ENCODE data around the gene ZNF574. TPM values are rescaled to one million over a fixed set of nuclear protein-coding genes. Genes with fewer than 3 reads are reported as not detected.

The ZNF574 gene
- total RNA-seq, 1 experiment from 2014 or later, result 35.6 TPM

DNA sequence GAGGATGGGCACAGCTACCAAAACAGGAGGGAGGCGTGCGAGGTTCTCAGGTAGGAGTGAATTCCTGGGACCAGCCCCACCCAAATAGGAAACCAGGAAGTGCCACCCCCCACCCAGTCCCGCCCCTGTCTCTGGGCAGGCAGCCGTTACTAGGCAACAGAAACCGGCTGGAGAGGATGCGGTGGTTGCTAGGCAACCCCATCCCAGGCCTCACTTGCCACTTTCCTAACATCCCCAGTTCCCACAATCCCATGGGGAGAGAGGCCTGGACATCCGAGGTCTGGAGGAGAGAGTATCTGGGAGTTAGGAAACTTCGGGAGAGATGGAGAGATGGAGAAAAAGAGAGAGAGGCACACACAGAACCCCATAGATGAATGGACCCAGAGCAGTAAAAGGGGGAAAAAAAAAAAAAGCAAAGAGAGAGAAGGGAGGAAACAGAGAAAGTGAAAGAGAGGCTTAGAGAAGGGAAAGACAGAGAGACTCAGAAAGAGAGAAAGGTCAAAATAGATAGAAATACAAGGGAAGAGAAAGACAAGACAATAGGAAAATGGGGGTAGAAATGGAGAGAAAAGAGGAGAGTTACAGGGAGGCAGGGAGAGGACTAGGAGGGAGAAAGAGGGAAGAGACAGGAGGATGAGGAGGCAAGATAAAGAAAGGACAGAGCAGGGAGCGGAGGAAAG, 9.8 kb upstream of the ZNF574 start:
- no peak overlapping the region for H4K5ac ChIP-seq (ENCODE audit: insufficient read length, low read depth, low read length)
- no peaks in the 10 kb centered on the region for H3K9me3 ChIP-seq (ENCODE audit: control insufficient read depth, low read depth, low read length)
- no peaks in the 10 kb centered on the region for H3K79me1 ChIP-seq (ENCODE audit: insufficient read depth, low read depth, low read length, poor library complexity, severe bottlenecking)
- peaks cover 16% of the 10 kb centered on the region for H3K23me2 ChIP-seq (ENCODE audit: insufficient read length, low read depth, low read length, poor library complexity, severe bottlenecking)
- H3K56ac ChIP-seq (ENCODE audit: insufficient read length, low read depth, low read length), result no peak overlapping the region
- no peak overlapping the region for H2AK5ac ChIP-seq (ENCODE audit: insufficient read length, low read length)
- no peak overlapping the region for H3K4me2 ChIP-seq (ENCODE audit: insufficient read depth, insufficient read length, low read length)
- no peak overlapping the region for H3K27ac Mint-ChIP-seq
- H3K27me3 Mint-ChIP-seq (ENCODE audit: low read depth), result no peaks in the 10 kb centered on the region; the same call in 1 of the 2 replicates
- peak; percentile 68 for DNase-seq
- H3K18ac ChIP-seq (ENCODE audit: insufficient read length, low read depth, low read length), result no peak overlapping the region
- TF ChIP-seq, protein P1, sequence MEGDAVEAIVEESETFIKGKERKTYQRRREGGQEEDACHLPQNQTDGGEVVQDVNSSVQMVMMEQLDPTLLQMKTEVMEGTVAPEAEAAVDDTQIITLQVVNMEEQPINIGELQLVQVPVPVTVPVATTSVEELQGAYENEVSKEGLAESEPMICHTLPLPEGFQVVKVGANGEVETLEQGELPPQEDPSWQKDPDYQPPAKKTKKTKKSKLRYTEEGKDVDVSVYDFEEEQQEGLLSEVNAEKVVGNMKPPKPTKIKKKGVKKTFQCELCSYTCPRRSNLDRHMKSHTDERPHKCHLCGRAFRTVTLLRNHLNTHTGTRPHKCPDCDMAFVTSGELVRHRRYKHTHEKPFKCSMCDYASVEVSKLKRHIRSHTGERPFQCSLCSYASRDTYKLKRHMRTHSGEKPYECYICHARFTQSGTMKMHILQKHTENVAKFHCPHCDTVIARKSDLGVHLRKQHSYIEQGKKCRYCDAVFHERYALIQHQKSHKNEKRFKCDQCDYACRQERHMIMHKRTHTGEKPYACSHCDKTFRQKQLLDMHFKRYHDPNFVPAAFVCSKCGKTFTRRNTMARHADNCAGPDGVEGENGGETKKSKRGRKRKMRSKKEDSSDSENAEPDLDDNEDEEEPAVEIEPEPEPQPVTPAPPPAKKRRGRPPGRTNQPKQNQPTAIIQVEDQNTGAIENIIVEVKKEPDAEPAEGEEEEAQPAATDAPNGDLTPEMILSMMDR (conservative IDR thresholded peaks at IDR 0.05), result no peak
- H2BK5ac ChIP-seq (ENCODE audit: insufficient read length, low read length), result no peak overlapping the region
- H3K4me1 ChIP-seq (ENCODE audit: insufficient read depth, low read length), result peaks cover 2% of the 10 kb centered on the region; the same call in 1 of the 2 replicates
- no peak overlapping the region for H3K4ac ChIP-seq (ENCODE audit: low read depth, low read length)
- H3K23ac ChIP-seq (ENCODE audit: insufficient read length, low read depth, low read length), result no peak overlapping the region
- no peak overlapping the region for H3K14ac ChIP-seq (ENCODE audit: insufficient read depth, low read length)
- no CpG with 5 or more reads among the region's 9 CpGs for WGBS (ENCODE audit: extremely low coverage, insufficient read length, low lambda C conversion rate)
- H2BK15ac ChIP-seq (ENCODE audit: low read depth, low read length), result no peak overlapping the region
- H3K79me2 ChIP-seq (ENCODE audit: insufficient read depth, low read length), result peaks cover 3% of the 10 kb centered on the region; the same call in 1 of the 2 replicates
- no peak overlapping the region for H3K4me3 Mint-ChIP-seq
- no peak overlapping the region for H4K91ac ChIP-seq (ENCODE audit: insufficient read length, low read depth, low read length)
- H2AFZ ChIP-seq (ENCODE audit: low read length), result no peak overlapping the region
- no peak overlapping the region for H3K27ac ChIP-seq (ENCODE audit: insufficient read length, low read depth, low read length)
- peaks cover 26 to 42% (median 40%) of the 10 kb centered on the region in 3 experiments for H3K36me3 Mint-ChIP-seq (ENCODE audit: insufficient read depth in 1 of 3, low read depth in 3 of 3)
- no peaks in the 10 kb centered on the region for H3K9me3 Mint-ChIP-seq
- H4K20me1 ChIP-seq (ENCODE audit: control insufficient read depth, insufficient read depth, insufficient read length), result no peaks in the 10 kb centered on the region
- no peak overlapping the region for H2BK120ac ChIP-seq (ENCODE audit: low read depth, low read length, poor library complexity, severe bottlenecking)
- no peaks in the 10 kb centered on the region for H3K27me3 ChIP-seq (ENCODE audit: insufficient read depth, low read length)
- no peak overlapping the region for H4K8ac ChIP-seq (replicated peaks; ENCODE audit: insufficient read length, low read depth, low read length)
- H3K4me1 Mint-ChIP-seq, result peaks cover 9 to 11% of the 10 kb centered on the region in 2 experiments
- H3T11ph ChIP-seq (ENCODE audit: low read length), result no peak overlapping the region
- no peak overlapping the region for H2BK12ac ChIP-seq (ENCODE audit: insufficient read length, low read depth, low read length)
- H2BK20ac ChIP-seq (ENCODE audit: low read depth, low read length, poor library complexity, severe bottlenecking), result no peak overlapping the region
- H3K9ac ChIP-seq (ENCODE audit: extremely low read depth, insufficient read length, low read length), result no peak overlapping the region

Data from H9 (cell line).